ENCODE results near the gene RSPH9. TPM values are rescaled to one million over a fixed set of nuclear protein-coding genes. Genes with fewer than 3 reads are reported as not detected.

Gene RSPH9
- total and polyA plus RNA-seq, 8 donors: 0.32 to 5.6 (median 3.3) TPM

- DNase-seq (no peak), ATAC-seq (no peak)
- H3K36me3 ChIP-seq: peaks cover 0 to under 1% of the 10 kb centered on the region in 2 donors
- no peak overlapping the region for H3K4me3 ChIP-seq
- H3K27me3 ChIP-seq: no peaks in the 10 kb centered on the region
- intact Hi-C loops (cut with DNase I): loop anchor here in 1 of 2 donors (5.0 kb wide), 2 partner anchors 107 to 412 kb away; partner anchors contain the start of gene VEGFA
- H3K4me1 ChIP-seq: peaks cover 22 to 24% of the 10 kb centered on the region in 2 donors
- H3K27ac ChIP-seq: no peak overlapping the region
- peaks cover 0 to 5% of the 10 kb centered on the region in 2 donors for H3K9me3 ChIP-seq
- TF ChIP-seq, protein P1, sequence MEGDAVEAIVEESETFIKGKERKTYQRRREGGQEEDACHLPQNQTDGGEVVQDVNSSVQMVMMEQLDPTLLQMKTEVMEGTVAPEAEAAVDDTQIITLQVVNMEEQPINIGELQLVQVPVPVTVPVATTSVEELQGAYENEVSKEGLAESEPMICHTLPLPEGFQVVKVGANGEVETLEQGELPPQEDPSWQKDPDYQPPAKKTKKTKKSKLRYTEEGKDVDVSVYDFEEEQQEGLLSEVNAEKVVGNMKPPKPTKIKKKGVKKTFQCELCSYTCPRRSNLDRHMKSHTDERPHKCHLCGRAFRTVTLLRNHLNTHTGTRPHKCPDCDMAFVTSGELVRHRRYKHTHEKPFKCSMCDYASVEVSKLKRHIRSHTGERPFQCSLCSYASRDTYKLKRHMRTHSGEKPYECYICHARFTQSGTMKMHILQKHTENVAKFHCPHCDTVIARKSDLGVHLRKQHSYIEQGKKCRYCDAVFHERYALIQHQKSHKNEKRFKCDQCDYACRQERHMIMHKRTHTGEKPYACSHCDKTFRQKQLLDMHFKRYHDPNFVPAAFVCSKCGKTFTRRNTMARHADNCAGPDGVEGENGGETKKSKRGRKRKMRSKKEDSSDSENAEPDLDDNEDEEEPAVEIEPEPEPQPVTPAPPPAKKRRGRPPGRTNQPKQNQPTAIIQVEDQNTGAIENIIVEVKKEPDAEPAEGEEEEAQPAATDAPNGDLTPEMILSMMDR (IDR thresholded peaks at IDR 0.05): no peak
These were observed 20.5 kb downstream of the RSPH9 start for GRCh38 chr6:43665376-43665775.

- no peaks in the 10 kb centered on the region for H3K9me3 ChIP-seq
- no peak overlapping the region for H3K27ac ChIP-seq
- H3K36me3 ChIP-seq: peaks cover 0 to 10% of the 10 kb centered on the region in 2 donors
- H3K27me3 ChIP-seq: no peaks in the 10 kb centered on the region
- no peak overlapping the region for H3K4me3 ChIP-seq
- no peak for ATAC-seq
- TF ChIP-seq, protein P1 (IDR thresholded peaks at IDR 0.05): no peak
- DNase-seq: no peak
- peaks cover 25 to 27% of the 10 kb centered on the region in 2 donors for H3K4me1 ChIP-seq
- intact Hi-C loops (cut with DNase I): loop anchor here in 1 of 2 donors (5.0 kb wide), 2 partner anchors 106 to 411 kb away; partner anchors contain the start of gene VEGFA
These were observed 21.5 kb downstream of the RSPH9 start for GRCh38 chr6:43666196-43666920.

GRCh38 chr6:43667245-43668150, 22.7 kb downstream of the RSPH9 start:
- DNase-seq (peak; percentile 80 to 92 (median 84)), ATAC-seq (peak; percentile 85)
- H3K9me3 ChIP-seq: no peaks in the 10 kb centered on the region
- peaks cover 0 to 22% of the 10 kb centered on the region in 2 donors for H3K36me3 ChIP-seq
- intact Hi-C loops (cut with DNase I): loop anchor here in 1 of 2 donors (5.0 kb wide), 2 partner anchors 105 to 410 kb away; partner anchors contain the start of gene VEGFA
- peaks cover 27 to 30% of the 10 kb centered on the region in 2 donors for H3K4me1 ChIP-seq
- H3K4me3 ChIP-seq: no peak overlapping the region
- no peaks in the 10 kb centered on the region for H3K27me3 ChIP-seq
- TF ChIP-seq, protein P1 (IDR thresholded peaks at IDR 0.05): peak; percentile 95 to 97
- H3K27ac ChIP-seq: peak overlapping the region in 1 of 2 donors; percentile 28

DNA sequence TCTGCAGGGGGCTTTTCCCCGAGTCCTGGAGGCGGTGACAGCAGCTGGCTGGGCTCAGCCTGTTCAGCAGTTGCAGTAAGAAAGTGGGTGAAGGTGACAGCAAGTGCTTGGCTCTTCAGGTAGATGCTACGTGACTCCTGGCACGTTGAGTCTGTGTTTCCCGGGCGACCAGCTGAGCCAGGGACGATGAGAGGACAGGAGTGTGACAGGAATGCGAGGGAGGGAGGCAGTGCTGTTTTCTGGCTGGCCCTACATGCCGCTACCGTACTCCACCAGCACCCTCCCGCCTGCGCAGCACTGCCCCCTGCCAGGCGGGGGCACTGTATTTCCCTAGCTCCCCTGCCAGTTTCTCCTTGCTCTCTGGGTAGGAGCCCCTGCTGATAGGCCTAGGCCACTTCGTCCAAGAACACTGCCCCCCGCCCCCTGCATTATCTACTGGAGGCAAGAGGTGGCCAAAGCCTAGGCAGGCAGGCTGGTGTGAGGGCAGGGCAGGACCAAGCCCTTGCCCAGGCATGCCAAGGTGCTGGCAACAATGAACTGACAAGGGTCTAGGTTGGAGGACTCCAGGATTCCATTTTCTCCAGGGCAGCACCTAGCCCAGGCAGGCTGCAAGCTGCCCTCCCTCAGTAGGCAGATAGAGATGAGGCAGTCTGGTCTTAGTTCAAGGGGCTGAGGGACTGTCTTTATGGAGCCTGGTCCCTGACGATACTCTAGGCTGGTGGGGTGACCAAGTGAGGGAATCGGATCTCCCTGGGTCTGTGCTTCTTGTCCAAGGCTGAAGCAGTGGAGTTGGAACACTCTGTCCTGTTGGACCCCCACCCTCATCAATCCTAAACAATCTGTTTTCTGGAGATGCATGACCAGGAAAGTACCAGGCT, 23.6 kb downstream of the RSPH9 start:
- peak; percentile 85 for ATAC-seq
- Histone ChIP-seq H3K27me3 (no peaks in the 10 kb centered on the region), H3K4me1 (peaks cover 27 to 38% of the 10 kb centered on the region in 2 donors), H3K36me3 (peaks cover 0 to 31% of the 10 kb centered on the region in 2 donors), H3K27ac (peak overlapping the region; percentile 28 to 63), H3K4me3 (no peak overlapping the region), H3K9me3 (no peaks in the 10 kb centered on the region)
- DNase-seq: peak; percentile 69 to 91 (median 76)
- TF ChIP-seq, protein P1 (IDR thresholded peaks at IDR 0.05): peak; percentile 39 to 52
- intact Hi-C loops (cut with DNase I): loop anchor here in 1 of 2 donors (5.0 kb wide), 2 partner anchors 104 to 409 kb away; partner anchors contain the start of gene VEGFA
